ENCODE results near the gene MEGF6. TPM values are rescaled to one million over a fixed set of nuclear protein-coding genes. Genes with fewer than 3 reads are reported as not detected.

Gene MEGF6
- total RNA-seq, 1 donor from 2014 or later = 64.7 TPM

DNA sequence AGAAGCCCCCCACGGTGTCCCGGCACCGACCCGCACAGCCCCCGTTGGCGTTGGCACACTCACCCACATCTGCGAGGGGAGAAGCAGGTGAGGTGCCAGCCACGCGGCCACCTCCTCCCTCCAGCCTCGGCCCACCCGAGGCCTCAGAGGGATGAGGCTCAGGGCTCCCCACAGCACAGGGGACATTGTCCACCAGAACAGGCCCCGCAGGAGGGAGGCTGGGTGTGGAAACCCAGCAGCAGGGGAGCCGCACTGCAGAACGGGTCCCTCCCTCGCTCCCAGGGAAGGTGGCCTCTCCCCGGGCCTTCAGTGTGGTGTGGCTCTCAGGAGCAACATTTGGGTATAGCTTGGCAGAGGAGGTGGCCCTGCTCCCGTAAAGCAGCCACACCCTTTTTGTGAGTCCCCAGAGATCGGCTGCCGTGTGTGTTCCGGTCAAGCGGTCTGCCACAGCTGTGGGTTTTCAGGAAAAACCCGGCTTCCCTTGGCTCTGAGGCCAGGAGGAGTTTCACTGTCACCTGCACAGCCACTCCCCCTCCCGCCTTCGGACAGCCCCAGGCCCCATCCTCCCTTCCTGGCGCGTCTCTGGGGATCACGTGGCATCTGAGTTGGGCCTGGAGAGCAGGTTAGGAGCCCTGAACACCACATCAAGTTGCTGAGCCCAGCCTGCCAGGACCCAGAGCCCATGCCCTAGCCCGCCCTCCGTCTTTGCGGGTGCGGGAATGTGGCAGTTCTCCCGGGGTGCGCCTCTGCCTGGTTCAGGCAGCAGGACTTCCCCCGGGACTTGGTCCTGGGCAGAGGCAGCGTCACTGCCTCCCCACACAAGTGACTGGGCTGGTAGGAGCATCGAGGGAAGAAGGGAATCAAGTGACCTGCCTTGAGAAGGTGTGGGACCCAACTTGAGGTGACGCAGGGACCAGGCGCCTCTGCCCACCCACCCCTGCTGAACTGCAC is 64.0 kb downstream of the MEGF6 start:
- DNase-seq = no peak
- Mint-ChIP-seq H3K9me3 (ENCODE audit: unreplicated experiment) (no peaks in the 10 kb centered on the region), H3K27ac (ENCODE audit: unreplicated experiment) (no peak overlapping the region), H3K27me3 (ENCODE audit: unreplicated experiment) (no peaks in the 10 kb centered on the region), H3K4me1 (ENCODE audit: low read depth, unreplicated experiment) (peaks cover 5% of the 10 kb centered on the region), H3K36me3 (ENCODE audit: unreplicated experiment) (no peaks in the 10 kb centered on the region), H3K4me3 (ENCODE audit: unreplicated experiment) (no peak overlapping the region)
- TF ChIP-seq, protein P1, sequence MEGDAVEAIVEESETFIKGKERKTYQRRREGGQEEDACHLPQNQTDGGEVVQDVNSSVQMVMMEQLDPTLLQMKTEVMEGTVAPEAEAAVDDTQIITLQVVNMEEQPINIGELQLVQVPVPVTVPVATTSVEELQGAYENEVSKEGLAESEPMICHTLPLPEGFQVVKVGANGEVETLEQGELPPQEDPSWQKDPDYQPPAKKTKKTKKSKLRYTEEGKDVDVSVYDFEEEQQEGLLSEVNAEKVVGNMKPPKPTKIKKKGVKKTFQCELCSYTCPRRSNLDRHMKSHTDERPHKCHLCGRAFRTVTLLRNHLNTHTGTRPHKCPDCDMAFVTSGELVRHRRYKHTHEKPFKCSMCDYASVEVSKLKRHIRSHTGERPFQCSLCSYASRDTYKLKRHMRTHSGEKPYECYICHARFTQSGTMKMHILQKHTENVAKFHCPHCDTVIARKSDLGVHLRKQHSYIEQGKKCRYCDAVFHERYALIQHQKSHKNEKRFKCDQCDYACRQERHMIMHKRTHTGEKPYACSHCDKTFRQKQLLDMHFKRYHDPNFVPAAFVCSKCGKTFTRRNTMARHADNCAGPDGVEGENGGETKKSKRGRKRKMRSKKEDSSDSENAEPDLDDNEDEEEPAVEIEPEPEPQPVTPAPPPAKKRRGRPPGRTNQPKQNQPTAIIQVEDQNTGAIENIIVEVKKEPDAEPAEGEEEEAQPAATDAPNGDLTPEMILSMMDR (IDR thresholded peaks at IDR 0.05; ENCODE audit: partially characterized antibody, unreplicated experiment) = no peak

DNA sequence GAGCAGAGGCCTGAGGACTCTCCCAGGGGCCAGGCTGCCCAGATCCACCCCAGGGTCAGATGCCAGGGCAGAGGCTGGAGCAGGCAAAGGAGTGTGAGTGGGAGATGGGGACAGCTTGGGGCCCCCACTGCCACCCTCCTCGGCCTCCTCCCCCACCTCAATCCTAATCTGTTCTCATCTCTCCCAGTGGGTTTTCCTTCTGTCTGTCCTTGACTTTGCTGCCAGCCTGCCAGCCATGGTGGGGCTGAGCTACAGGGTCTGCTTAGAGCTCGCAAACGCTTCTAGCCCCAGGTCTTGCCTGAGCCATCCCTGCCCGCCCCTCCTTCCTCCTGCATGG is 65.3 kb downstream of the MEGF6 start:
- Mint-ChIP-seq H3K36me3 (ENCODE audit: unreplicated experiment) (no peaks in the 10 kb centered on the region), H3K4me3 (ENCODE audit: unreplicated experiment) (no peak overlapping the region), H3K27me3 (ENCODE audit: unreplicated experiment) (no peaks in the 10 kb centered on the region), H3K4me1 (ENCODE audit: low read depth, unreplicated experiment) (peaks cover 5% of the 10 kb centered on the region), H3K27ac (ENCODE audit: unreplicated experiment) (no peak overlapping the region), H3K9me3 (ENCODE audit: unreplicated experiment) (no peaks in the 10 kb centered on the region)
- TF ChIP-seq, protein P1 (IDR thresholded peaks at IDR 0.05; ENCODE audit: partially characterized antibody, unreplicated experiment) = no peak
- no peak for DNase-seq

DNA sequence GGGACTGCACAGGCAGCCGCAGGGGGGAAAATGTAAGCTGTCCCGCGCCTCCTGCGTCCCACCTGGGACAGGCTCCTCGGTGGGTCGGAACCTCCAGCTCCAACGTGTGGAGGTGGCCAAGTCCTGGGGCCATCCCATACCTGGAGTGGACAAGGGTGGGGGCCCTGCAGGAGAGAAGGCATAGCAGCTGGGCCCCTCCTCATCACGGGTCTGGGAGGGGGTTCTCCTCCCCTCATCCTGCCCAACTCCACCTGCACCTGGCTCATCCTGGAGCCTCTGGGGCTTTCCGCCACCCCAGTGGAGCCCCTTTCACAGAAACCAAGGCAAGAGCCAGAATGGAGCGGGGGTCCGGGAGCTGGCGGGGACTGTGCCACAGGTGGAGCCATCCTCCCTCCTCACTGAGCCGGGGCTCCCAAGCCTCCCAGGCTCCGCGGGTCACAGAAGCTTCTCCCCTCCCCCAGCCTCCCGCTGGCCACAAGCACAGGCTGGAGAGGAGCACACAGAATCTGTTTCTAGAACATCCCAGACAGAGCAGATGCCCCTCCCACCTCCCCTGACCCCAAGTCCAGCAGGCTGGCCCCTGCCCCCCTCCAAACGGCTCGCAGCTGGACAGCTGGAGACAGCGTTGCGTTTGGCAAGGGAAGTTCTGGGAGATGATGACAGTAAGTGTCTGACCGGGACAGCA is 65.8 kb downstream of the MEGF6 start:
- Mint-ChIP-seq H3K36me3 (ENCODE audit: unreplicated experiment) (no peaks in the 10 kb centered on the region), H3K4me3 (ENCODE audit: unreplicated experiment) (no peak overlapping the region), H3K4me1 (ENCODE audit: low read depth, unreplicated experiment) (peaks cover 5% of the 10 kb centered on the region), H3K27ac (ENCODE audit: unreplicated experiment) (no peak overlapping the region), H3K27me3 (ENCODE audit: unreplicated experiment) (no peaks in the 10 kb centered on the region), H3K9me3 (ENCODE audit: unreplicated experiment) (no peaks in the 10 kb centered on the region)
- peak; percentile 57 for DNase-seq
- TF ChIP-seq, protein P1 (IDR thresholded peaks at IDR 0.05; ENCODE audit: partially characterized antibody, unreplicated experiment) = no peak

DNA sequence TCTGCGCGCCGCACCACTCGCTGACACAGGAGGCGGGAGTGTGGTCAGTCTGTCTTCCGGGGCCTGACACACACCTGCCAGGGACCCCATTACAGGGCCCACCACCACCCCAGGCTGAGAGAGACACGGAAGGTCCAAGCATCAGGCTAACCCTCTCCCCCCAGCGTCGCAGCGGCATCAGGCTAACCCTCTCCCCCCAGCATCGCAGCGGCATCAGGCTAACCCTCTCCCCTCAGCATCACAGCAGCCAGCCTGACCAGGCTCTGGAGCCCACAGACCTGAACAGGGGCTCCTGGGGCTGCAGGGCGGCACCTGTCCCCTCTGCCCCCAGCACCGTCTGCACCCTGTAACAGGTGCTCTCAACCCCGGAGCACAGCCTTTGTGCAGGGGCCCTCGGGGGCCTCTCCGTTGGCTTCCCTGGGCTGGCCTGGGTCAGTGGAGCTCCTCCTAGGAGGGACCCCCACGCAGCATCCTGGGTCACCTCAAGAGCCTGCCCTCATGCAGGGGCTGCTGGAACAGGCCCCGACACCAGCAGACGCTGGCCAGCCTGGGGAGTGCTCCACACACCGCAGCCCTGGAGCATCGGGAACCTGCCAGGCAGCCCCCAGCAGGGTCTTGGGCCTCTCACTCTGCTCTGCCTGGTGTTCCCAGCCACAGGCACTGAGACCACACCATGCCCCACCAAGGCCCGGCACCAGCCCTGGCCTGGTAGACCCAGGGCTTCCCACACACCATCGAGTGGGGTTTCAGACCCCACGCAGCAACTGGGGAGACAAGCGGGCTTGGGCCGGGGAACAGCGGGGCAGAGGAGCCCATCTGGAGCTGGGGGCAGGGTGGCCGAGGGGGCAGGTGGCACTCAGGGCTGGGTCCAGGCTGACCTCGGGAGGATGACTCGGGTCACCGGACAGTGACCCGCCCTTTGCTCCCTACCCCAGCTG is 67.0 kb downstream of the MEGF6 start:
- TF ChIP-seq, protein P1 (IDR thresholded peaks at IDR 0.05; ENCODE audit: partially characterized antibody, unreplicated experiment) = no peak
- Mint-ChIP-seq H3K36me3 (ENCODE audit: unreplicated experiment) (no peaks in the 10 kb centered on the region), H3K27me3 (ENCODE audit: unreplicated experiment) (no peaks in the 10 kb centered on the region), H3K9me3 (ENCODE audit: unreplicated experiment) (no peaks in the 10 kb centered on the region), H3K27ac (ENCODE audit: unreplicated experiment) (no peak overlapping the region), H3K4me1 (ENCODE audit: low read depth, unreplicated experiment) (peaks cover 5% of the 10 kb centered on the region), H3K4me3 (ENCODE audit: unreplicated experiment) (no peak overlapping the region)
- DNase-seq = no peak
